GM12878 (cell line): Measurements from ENCODE around the gene POR. TPM values are rescaled to one million over a fixed set of nuclear protein-coding genes. Genes with fewer than 3 reads are reported as not detected.
"Not testable (repeated sequence)": the region's sequence is repeated elsewhere in the genome, so short reads cannot be mapped to it uniquely, and the experiment has no call there.

ENCODE experiments used
- ATAC-seq: fragments of 200-7000 bp; cut with Tn5 transposase; 3 replicates; pipeline ENCODE4 v1.9.1; 2020; ENCODE audit warnings: mild to moderate bottlenecking, moderate library complexity
- BruUV-seq: library from RNA; stranded (reverse); fragments of 400-500 nt; replicated peaks from 2 replicates; lab custom pipeline; 2021; lab: Mats Ljungman, UMichigan
- CTCF ChIA-PET: fragments of 300-600 bp; sonication (Branson Sonifier 250); formaldehyde crosslinking; extraction: SDS; loops from one replicate; lab custom pipeline; 2021; ENCODE audit warnings: inconsistent platforms; lab: Yijun Ruan, JAX
- POLR2A ChIA-PET: fragments of 350-600 bp; formaldehyde crosslinking; extraction: SDS; loops from one replicate; lab custom pipeline; 2021; ENCODE audit warnings: inconsistent platforms; lab: Charles Lee
- RAD21 ChIA-PET: fragments of 300-600 bp; sonication (Branson Sonifier 250); formaldehyde crosslinking; loops from one replicate; lab custom pipeline; 2023; ENCODE audit warnings: antibody characterized with exemption; ENCODE audit not compliant: unreplicated experiment; lab: Charles Lee
- SMC1A ChIA-PET: fragments of 300-600 bp; sonication (Branson Sonifier 250); formaldehyde crosslinking; loops from one replicate; lab custom pipeline; 2023; ENCODE audit not compliant: unreplicated experiment, uncharacterized antibody; lab: Charles Lee
- DNase-seq: peaks from one replicate; pipeline ENCODE4 v3.0.0-alpha.2; 2011; ENCODE audit warnings: low read depth, low spot score
- FAIRE-seq: peaks from 3 replicates; lab custom pipeline; 2011; peaks lifted over from hg19 to GRCh38; lab: Jason Lieb, UNC
- H2AFZ ChIP-seq: 2 replicates; pipeline ENCODE4 v1.6.0; 2011; ENCODE audit warnings: low read depth, low read length, control low read depth; ENCODE audit not compliant: control insufficient read depth
- H3K27ac ChIP-seq: 2 replicates; pipeline ENCODE4 v1.5.1; 2011; ENCODE audit warnings: control low read depth; ENCODE audit not compliant: control insufficient read depth, insufficient read depth
- H3K27me3 ChIP-seq, 2 experiments: replicated peaks in 1 of 2; 2 replicates each; pipeline versions ENCODE4 v1.6.0 to v1.6.1; 2011; ENCODE audit warnings: low read length in 1 of 2; ENCODE audit not compliant: control insufficient read depth in 2 of 2, insufficient read depth in 2 of 2
- H3K36me3 ChIP-seq, 2 experiments: 2 replicates each; pipeline ENCODE4 v1.5.1; 2011; ENCODE audit warnings: low read length in 1 of 2; ENCODE audit not compliant: control insufficient read depth in 2 of 2, insufficient read depth in 2 of 2
- H3K4me1 ChIP-seq: 2 replicates; pipeline ENCODE4 v1.6.1; 2011; ENCODE audit warnings: mild to moderate bottlenecking, low read length, moderate library complexity, mixed read lengths; ENCODE audit not compliant: control insufficient read depth, insufficient read depth
- H3K4me2 ChIP-seq: 2 replicates; pipeline ENCODE4 v1.6.0; 2011; ENCODE audit warnings: control low read depth; ENCODE audit not compliant: control insufficient read depth, insufficient read depth
- H3K4me3 ChIP-seq: fragments of 200-600 bp; sonication (generic); 2 replicates; pipeline ENCODE4 v1.5.1; 2016
- H3K79me2 ChIP-seq: 2 replicates; pipeline ENCODE4 v1.6.0; 2011; ENCODE audit warnings: low read length; ENCODE audit not compliant: control insufficient read depth, insufficient read depth
- H3K9ac ChIP-seq: 2 replicates; pipeline ENCODE4 v1.8.0; 2011; ENCODE audit warnings: low read length, control low read depth, mixed read lengths; ENCODE audit not compliant: control insufficient read depth, insufficient read depth
- H3K9me3 ChIP-seq: replicated peaks from 3 replicates; pipeline ENCODE4 v1.5.1; 2011; ENCODE audit warnings: mild to moderate bottlenecking, low read length; ENCODE audit not compliant: control insufficient read depth, insufficient read depth
- H4K20me1 ChIP-seq: 2 replicates; pipeline ENCODE4 v1.6.0; 2011; ENCODE audit not compliant: control insufficient read depth, insufficient read depth
- MEF2B ChIP-seq: fragments of 450-650 bp; IDR thresholded peaks from 2 replicates; pipeline ENCODE4 v1.6.1; 2018; ENCODE audit warnings: mild to moderate bottlenecking, moderate library complexity; ENCODE audit not compliant: partially characterized antibody, poor library complexity, severe bottlenecking
- POU2F2 ChIP-seq: IDR thresholded peaks from 3 replicates; pipeline ENCODE4 v1.6.1; 2011; ENCODE audit warnings: low read depth, mild to moderate bottlenecking, low read length, borderline replicate concordance
- RAD21 ChIP-seq: IDR thresholded peaks from 2 replicates; pipeline ENCODE4 v1.6.1; 2011; ENCODE audit warnings: mild to moderate bottlenecking, low read depth, low read length, moderate library complexity; ENCODE audit not compliant: insufficient read depth
- SMAD5 ChIP-seq: IDR thresholded peaks from 2 replicates; pipeline ENCODE4 v1.6.1; 2016; ENCODE audit warnings: antibody characterized with exemption, low read depth
- SMC3 ChIP-seq: IDR thresholded peaks from 2 replicates; pipeline ENCODE4 v1.6.1; 2011; ENCODE audit warnings: low read length, improper control_type of control experiment, borderline replicate concordance
- WRNIP1 ChIP-seq: IDR thresholded peaks from 2 replicates; pipeline ENCODE4 v1.6.1; 2011; ENCODE audit warnings: low read depth, low read length, improper control_type of control experiment, borderline replicate concordance
- WGBS: methylation state at CpG from one replicate; pipeline ENCODE4 v1.1.6; 2016; ENCODE audit warnings: low lambda C conversion rate; ENCODE audit not compliant: insufficient replicate concordance, insufficient coverage; ENCODE audit errors: missing lambda C conversion rate; 5-methylcytosine and 5-hydroxymethylcytosine counted together
- in situ Hi-C: fragments of 300-500 bp; cut with MboI; formaldehyde crosslinking; loops from 9 replicates; pipeline ENCODE4 v1.14.3; 2018; ENCODE audit warnings: mixed read lengths
- intact Hi-C: fragments of 100-400 bp; cut with micrococcal nuclease; formaldehyde crosslinking; loops from one replicate; pipeline ENCODE4 v1.14.2; 2022; ENCODE audit not compliant: unreplicated experiment
- polyA plus RNA-seq, 11 experiments: library from polyadenylated mRNA; depleted of rRNA in 4 of 11; unstranded in 6 of 11; stranded (reverse) in 5 of 11; fragments of >200 nt; fragmentation: Nextera tagmentation in 4 of 11; fragmentation: Illumina TruSeq in 1 of 11; extraction: Ambion mirVana in 4 of 11; extraction: Trizol in 1 of 11; gene quantifications; 1 replicate in 1 of 11; 2 replicates in 10 of 11; pipeline versions ENCODE4 v1.2.1 to v1.2.3, GENCODE V29; 2011 to 2016; ENCODE audit warnings: inconsistent platforms in 2 of 11, missing spikeins in 2 of 11, low read depth in 1 of 11
- total RNA-seq, 4 experiments: library from RNA; depleted of rRNA in 3 of 4; stranded (reverse); fragments of >200 nt in 3 of 4; fragmentation: Illumina TruSeq in 1 of 4; extraction: Trizol in 1 of 4; gene quantifications; 2 replicates each; pipeline versions ENCODE4 v1.2.1 to v1.2.3, GENCODE V29; 2013 to 2021
- TF ChIP-seq, protein P1 (sequence below): fragments of 450-650 bp; IDR thresholded peaks from 2 replicates; pipeline ENCODE4 v1.6.1; 2016; ENCODE audit warnings: mild to moderate bottlenecking
- TF ChIP-seq, protein P2 (sequence below): IDR thresholded peaks from 2 replicates; pipeline ENCODE4 v1.6.1; 2012; ENCODE audit warnings: mild to moderate bottlenecking, low read depth, low read length

The POR gene
- total and polyA plus RNA-seq, 10 of the 15 experiments (the other 5 are each of a cell fraction or from before 2014, with no cell fraction given), result 2.2 to 75.8 (median 35.9) TPM

- H3K4me1 ChIP-seq, H3K9ac ChIP-seq, H3K27ac ChIP-seq, H3K4me2 ChIP-seq, BruUV-seq, intact Hi-C loops, ATAC-seq, H3K4me3 ChIP-seq, H2AFZ ChIP-seq, H3K27me3 ChIP-seq, H4K20me1 ChIP-seq, RAD21 ChIA-PET, FAIRE-seq, in situ Hi-C loops, DNase-seq, H3K9me3 ChIP-seq: not testable (repeated sequence)
- WGBS, result 54% methylated on average over 13 of the region's 13 CpGs
- peaks cover 13% of the 10 kb centered on the region for H3K79me2 ChIP-seq
- H3K36me3 ChIP-seq, result peaks cover 6 to 13% of the 10 kb centered on the region in 2 experiments; a peak in 3 of 4 replicates
- CTCF ChIA-PET, result interaction anchor here (0.8 kb wide), 1 partner anchor 18 kb away, joined by 3 read pairs; no protein-coding TSS in a partner anchor
- TF ChIP-seq MEF2B, result peak; percentile 18
- TF ChIP-seq, protein P1, sequence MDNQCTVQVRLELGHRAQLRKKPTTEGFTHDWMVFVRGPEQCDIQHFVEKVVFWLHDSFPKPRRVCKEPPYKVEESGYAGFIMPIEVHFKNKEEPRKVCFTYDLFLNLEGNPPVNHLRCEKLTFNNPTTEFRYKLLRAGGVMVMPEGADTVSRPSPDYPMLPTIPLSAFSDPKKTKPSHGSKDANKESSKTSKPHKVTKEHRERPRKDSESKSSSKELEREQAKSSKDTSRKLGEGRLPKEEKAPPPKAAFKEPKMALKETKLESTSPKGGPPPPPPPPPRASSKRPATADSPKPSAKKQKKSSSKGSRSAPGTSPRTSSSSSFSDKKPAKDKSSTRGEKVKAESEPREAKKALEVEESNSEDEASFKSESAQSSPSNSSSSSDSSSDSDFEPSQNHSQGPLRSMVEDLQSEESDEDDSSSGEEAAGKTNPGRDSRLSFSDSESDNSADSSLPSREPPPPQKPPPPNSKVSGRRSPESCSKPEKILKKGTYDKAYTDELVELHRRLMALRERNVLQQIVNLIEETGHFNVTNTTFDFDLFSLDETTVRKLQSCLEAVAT, result peak; percentile 69; the same call in 1 of the 2 replicates
- SMC1A ChIA-PET, result interaction anchor here (1.8 kb wide), 1 partner anchor 137 kb away, joined by 5 read pairs; no protein-coding TSS in a partner anchor
- POLR2A ChIA-PET, result interaction anchor here (0.6 to 1.2 kb wide), 3 partner anchors 32 to 45 kb away, joined by 3 read pairs; partner anchors contain the start of gene POR
These were observed 31.6 kb upstream of the POR start for GRCh38 chr7:75883265-75883824.

DNA sequence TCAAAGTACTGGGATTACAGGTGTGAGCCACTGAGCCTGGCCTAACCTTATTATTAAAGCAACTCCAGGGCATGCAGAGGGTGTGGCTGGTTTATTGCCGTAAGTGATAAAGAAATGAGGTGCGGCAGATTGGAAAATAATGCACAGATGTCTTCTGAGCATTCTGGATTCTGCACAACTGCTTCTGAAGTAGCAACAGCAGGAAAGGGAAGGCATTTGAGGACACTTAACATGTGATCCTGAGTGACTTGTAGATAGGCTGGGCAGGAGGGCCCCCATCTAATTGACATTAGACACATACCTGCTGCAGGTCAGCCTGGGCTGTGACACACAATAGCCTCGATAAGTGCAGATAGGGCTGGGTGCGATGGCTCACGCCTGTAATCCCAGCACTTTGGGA, 30.5 kb upstream of the POR start:
- Histone ChIP-seq H4K20me1 (no peaks in the 10 kb centered on the region), H3K4me1 (peaks cover 4% of the 10 kb centered on the region; the same call in 1 of the 2 replicates), H2AFZ (no peak overlapping the region), H3K27me3 (no peaks in the 10 kb centered on the region), H3K4me3 (no peak overlapping the region), H3K9me3 (no peaks in the 10 kb centered on the region), H3K79me2 (peaks cover 7% of the 10 kb centered on the region), H3K27ac (no peak overlapping the region), H3K4me2 (no peak overlapping the region), H3K9ac (no peak overlapping the region), H3K36me3 (peaks cover 6 to 13% of the 10 kb centered on the region in 2 experiments; a peak in 3 of 4 replicates)
- WGBS, result 99% methylated on average over 5 of the region's 5 CpGs
- DNase-seq (no peak), FAIRE-seq (no peak), ATAC-seq (no peak)
- no TSS peak for BruUV-seq
- SMC1A ChIA-PET, result no interaction called here
- POLR2A ChIA-PET, result no interaction called here
- intact Hi-C loops (no loop called here), in situ Hi-C loops (no loop called here)
- TF ChIP-seq SMC3, result no peak
- TF ChIP-seq POU2F2, result no peak
- no peak for TF ChIP-seq RAD21
- TF ChIP-seq WRNIP1, result no peak
- TF ChIP-seq, protein P2, sequence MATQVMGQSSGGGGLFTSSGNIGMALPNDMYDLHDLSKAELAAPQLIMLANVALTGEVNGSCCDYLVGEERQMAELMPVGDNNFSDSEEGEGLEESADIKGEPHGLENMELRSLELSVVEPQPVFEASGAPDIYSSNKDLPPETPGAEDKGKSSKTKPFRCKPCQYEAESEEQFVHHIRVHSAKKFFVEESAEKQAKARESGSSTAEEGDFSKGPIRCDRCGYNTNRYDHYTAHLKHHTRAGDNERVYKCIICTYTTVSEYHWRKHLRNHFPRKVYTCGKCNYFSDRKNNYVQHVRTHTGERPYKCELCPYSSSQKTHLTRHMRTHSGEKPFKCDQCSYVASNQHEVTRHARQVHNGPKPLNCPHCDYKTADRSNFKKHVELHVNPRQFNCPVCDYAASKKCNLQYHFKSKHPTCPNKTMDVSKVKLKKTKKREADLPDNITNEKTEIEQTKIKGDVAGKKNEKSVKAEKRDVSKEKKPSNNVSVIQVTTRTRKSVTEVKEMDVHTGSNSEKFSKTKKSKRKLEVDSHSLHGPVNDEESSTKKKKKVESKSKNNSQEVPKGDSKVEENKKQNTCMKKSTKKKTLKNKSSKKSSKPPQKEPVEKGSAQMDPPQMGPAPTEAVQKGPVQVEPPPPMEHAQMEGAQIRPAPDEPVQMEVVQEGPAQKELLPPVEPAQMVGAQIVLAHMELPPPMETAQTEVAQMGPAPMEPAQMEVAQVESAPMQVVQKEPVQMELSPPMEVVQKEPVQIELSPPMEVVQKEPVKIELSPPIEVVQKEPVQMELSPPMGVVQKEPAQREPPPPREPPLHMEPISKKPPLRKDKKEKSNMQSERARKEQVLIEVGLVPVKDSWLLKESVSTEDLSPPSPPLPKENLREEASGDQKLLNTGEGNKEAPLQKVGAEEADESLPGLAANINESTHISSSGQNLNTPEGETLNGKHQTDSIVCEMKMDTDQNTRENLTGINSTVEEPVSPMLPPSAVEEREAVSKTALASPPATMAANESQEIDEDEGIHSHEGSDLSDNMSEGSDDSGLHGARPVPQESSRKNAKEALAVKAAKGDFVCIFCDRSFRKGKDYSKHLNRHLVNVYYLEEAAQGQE, result no peak
- no peak for TF ChIP-seq SMAD5
- RAD21 ChIA-PET, result no interaction called here
- CTCF ChIA-PET, result no interaction called here
